Mucosa of gallbladder (tissue), 1 donor: Measurements from ENCODE around the gene P2RX1. TPM values are rescaled to one million over a fixed set of nuclear protein-coding genes. Genes with fewer than 3 reads are reported as not detected.

Experiments used
- DNase-seq: peaks from one replicate; pipeline ENCODE4 v3.0.0-alpha.2; 2020; ENCODE audit warnings: low spot score
- total RNA-seq: library from RNA; stranded (reverse); gene quantifications from one replicate; pipeline ENCODE4 v1.2.1, GENCODE V29; 2021
- donor health status: DM: no; HTN: no; CAD: no.

P2RX1 gene
- total RNA-seq, 1 donor from 2014 or later: 2.8 TPM

DNA sequence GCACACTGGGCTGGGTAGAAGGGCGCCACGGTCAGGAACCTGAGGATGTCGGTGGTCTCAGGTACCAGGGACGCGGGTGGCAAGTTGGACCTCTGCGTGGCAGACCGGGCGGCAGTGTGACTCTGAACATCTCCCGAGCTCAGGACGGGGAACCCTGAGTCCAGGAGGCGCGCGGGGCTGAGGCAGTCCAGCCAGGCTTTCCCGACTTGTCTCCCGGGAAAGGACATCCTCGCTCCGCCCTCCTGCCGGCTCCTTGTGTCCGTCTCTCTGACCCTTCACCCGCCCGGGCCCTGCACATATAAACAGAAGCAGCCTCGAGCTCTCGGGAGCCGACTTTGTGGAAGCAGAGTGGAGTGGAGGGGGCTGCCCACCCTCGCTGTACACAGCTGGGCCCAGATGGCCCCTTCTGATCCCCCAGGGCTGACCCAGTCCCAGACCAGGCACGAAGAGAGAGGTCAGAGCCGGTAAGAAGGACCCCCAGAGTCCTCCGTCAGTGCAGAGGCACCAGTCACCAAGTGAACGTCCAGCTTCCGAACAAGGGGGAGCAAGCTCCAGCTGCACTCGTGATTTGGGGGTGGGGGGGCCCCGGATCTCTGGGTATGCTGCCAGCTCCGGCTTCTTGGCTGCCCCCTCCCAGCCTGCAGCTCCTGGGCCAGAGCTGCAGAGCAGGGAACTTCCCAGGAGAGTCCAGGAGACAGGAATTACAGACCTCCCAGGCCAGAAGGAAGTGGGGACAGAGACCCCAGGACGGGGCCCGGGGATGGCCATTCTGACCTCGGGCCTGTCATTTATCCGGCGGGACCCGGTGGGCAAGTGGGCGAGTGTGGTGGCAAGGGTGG is 8.5 kb upstream of the P2RX1 start:
- DNase-seq: no peak

DNA sequence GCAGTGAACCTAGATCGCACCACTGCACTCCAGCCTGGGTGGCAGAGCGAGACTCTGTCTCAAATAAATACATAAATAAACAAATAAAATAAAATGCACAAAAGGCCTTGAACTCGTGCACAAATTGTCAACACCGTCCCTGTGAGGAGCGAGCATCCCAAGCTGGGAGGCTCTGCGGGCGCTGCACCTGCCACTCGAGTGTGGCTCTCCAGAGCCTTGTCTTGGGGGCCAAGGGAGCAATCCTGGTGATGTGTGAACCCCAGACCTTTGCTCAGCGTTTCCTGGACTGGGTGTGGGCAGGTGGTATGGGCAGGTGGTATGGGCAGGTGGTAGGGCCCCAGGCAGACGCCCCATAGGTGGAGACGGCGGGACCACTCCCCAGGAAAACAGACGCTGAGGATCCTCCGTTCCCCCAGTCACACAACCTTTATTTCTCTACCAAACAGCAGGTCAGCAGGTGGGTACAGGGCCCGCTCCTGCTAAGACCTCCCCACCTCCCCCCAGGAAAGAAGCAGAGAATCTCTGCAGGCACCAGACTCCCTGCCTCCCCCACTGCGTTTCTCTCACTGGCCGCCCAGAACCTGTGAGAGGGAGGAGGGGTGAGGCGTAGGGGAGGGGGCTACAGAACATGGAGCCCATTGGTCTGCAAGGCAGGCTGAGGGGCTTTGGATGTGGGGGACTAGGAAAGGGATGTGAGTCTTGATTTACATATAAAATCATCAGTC is 7.4 kb upstream of the P2RX1 start:
- DNase-seq: no peak

DNA sequence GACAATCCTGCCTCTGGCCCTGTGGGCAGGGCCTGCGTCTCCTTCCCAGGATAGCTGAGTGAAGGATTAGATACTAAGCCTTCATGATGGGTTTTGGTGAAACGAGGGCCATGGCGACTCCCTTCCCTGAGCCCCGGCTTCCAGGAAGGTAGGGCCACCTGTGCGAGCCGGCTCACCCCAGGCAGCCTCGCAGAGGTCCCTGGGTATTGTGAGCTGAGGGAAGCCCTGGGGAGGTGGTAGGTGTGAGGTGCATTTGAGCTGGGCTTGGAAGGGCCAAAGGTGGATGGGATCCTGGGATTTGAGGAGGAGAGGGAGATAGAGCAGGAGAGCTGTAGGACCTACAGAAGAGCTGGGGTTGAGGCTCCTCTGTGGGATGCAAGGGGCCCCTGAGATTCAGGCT is 6.5 kb upstream of the P2RX1 start:
- no peak for DNase-seq

DNA sequence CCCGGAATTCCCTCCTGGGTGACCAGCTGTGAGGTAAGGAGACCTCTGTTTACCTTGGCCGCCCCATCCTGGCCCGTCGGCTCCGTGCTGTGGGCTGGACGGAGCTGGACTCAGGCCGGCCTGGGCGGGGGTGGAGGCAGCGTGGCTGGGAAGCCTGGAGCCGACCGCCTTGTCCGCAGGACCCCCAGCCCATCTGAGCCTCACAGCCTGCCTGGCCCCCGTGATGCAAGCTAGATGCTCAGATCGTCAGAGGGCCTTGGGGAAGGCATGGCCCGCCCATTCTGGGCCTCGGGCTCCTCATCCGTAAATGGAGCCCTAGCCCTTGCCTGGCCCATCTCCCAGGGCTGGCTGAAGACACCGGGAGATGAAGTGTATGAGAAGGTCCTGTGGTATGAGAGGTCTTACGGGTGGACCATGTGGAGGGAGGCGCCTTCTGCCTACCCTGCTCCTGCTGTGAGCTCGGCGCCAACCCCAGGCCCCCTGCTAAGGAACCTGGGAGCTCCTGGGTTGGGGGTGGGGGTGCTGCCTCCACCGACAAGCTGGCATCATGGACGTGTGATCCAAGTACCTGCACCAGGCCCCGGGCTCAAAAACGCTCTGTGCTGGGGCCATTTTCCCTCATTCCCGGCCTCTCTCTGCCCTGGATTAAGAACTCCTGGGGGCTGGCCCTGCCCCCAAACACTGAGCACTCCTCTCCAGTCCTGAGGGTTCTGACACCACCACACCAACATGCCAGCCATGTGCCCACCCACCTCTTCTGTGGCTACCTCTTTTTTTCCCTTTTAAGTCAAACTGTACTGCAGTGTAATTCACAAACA is 5.4 kb upstream of the P2RX1 start:
- DNase-seq: no peak

DNA sequence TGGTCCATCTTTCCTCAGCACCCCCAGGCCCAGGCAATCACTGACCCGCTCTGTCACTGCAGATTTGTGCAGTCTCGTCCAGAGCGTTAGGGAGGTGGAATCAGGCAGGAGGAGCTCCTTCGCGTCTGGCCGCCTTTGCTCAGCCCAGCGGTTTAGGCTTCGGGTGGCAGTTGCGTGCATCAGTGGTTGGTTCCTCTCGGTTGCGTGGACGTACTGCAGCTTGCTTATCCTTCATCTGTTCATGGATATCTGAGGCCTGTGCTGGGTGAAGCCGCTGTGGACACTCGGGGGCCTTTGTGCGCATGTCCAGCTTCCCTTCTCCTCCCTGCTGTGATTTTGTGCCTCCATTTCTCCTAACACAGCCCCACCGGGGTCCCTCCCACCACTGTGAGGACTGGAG is 4.7 kb upstream of the P2RX1 start:
- no peak for DNase-seq

DNA sequence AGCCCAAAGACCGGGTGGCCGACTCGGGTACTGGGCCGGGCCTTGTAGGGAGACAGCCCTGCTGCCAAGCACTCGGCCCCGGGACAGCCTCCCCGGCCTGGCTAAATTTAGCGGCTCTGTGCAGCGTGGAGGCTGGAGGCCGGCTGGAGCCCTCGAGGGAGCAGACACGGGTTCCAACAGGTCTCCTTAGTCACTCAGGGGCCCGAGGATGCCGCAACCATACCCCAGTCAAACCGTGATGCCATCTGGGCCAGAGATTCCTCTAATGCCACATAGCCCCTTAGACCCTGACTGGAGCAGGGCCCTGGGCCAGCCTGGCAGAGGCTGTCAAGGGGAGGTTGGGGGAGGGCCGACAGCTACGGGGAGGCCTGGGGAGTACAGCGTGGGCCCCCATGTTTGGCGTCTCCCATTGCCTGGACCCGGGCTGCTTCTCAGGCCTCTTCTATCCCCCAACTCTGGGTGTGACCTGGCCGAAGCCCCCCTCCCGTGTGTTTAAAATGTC is 2.9 kb upstream of the P2RX1 start:
- no peak for DNase-seq

DNA sequence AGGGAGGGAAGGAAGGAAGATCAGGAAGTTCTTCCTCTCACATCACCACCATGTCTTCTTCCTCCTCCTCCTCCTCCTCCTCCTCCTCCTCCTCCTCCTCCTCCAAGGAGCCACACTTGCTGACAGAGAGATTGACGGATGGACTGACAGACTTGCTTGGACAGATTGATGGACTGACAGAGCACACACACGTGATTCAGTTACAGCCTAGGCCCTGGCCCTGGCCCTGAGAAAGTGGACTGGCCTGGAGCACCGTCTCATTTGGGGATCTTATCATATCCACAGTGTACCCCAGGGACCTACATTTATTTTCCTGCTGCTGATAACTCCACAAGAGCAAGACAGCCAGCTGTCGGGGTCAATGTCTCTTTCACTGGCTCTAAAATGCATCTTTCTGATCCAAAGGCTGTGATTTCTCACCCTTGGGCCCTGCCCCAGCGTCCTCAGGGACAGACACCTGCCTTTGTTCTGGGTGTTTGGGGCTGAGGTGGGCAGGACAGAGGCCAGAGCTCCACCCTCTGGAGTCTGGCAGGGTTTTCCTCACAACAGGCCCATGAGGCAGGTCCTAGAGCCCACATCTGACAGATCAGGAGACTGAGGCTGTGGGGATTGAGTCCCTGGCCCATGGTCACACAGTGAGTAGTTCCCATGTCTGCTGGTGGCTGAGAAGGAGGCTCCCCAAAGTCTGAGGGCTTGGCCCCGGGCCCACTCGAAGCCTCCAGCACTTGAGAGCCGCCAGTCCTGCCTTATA is 2.3 kb upstream of the P2RX1 start:
- DNase-seq: no peak

DNA sequence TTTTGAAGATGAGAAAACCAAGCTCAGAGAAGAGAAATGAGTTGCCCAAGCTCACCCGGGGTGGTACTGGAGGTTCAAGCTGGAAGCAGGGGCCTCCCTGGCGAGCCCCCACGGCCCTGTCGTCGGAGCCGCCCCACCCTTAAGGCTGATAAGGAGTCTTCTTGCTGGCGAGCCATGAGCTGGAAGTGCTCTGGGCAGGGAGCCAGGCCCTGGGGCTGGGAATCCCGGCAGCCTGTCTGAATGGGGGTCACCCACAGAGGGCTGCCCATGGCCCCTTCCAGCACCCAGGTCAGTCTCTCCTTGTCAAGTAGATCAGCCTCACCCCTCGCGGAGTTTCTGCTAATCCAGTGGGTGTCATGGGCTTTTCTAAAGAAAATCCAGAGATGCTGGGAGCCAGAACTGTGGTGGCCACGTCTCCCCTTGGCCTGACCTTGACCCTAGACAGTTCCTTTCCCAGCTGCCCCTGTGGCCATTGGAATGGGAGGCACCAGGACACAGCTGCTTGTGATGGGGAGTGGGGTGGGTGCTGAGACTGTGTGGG is 1.2 kb upstream of the P2RX1 start:
- no peak for DNase-seq

DNA sequence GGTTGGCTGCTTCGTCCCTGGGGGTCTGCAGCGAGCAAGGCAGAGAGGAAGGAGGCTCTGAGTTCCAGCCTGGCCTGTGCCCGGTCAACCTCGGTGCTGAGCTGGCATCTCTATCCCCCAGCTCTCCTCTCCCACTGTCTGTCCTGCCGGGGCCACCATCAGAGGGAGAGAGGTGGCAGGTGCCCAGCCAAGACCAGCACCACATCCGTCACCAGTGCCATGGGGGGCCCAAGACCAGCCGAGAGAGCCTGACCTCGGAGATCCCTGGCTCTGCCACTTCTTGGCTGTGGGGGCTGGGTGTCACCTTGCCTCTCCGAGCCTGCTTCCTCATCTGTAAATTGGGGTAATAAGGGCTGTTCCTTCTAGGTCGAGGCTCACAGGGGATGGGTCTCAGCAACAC is 560 bp upstream of the P2RX1 start:
- no peak for DNase-seq

DNA sequence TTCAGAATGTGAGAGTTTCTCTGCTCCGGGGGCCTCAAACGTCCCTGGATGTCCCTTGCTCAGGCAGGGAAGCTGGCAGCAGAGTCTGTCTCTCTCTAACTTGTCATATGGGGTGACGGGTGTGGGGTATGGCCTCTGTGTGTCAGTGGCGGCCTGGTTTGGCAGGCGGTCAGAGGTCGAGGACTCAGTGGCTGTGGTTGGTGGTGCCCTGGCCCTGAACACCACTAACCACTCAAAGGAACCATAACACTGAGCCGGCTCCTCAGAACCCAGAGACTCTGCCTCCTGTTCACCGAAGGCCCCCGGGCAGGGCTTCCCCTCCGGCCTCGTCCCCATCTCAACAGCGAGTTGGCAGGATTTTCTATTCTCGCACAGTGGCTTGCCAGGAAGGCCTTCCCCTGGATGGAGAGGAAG is 677 bp downstream of the P2RX1 start:
- no peak for DNase-seq

DNA sequence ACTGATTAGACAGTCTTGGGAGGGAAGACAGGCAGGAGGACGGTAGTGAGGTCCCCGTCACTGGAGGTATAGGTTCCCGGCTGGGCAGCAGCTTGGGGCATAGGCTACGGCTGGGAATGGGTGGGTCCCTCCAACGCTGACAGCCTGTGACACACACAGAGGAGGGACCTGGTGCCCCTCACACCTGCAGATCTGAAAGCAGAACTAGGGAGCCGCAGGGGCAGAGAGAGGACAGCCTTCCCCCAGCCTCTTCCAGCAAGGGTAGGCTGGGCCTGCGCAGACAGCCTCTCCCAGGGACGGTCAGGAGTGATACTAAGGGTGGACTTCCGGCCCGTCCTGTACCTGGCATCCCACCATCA is 2.0 kb downstream of the P2RX1 start:
- DNase-seq: no peak

DNA sequence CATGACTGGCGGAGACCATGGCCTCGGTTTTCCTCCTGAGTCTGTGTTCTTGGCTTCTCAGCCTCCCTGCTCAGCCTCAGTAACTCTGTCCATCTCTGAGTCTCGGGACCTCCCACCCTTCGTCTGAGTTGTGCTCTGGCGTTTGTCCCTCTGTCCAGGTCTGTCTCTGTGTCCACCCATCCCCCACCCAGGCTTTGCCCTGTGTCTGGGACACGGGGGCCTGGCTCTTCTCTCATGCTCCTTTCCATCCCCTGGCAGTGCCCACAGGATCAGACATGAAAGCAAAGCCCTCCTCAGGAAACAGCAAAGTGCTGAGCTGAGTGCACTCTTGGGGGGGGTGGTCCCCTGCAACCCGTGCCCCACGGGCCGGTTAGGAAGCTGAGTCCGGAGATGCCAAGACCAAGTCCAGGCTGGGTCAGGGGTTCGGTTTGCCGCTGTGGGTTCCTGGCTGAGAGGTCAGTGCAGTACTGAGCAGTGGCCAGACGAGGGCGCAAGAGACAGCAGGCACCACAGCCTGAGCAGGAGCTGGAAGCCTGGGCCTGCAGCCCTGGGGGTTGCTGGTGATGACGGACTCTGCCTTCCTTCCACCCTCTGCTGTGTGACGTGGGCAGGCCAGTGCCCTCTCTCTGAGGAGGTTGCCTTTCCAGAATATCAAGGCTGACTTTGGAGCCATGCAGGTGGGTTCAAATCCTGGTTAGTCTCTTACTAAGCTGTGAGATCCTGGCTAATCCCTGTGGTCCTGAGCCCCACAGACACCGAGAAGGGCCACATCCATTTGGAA is 2.5 kb downstream of the P2RX1 start:
- DNase-seq: peak; percentile 79

DNA sequence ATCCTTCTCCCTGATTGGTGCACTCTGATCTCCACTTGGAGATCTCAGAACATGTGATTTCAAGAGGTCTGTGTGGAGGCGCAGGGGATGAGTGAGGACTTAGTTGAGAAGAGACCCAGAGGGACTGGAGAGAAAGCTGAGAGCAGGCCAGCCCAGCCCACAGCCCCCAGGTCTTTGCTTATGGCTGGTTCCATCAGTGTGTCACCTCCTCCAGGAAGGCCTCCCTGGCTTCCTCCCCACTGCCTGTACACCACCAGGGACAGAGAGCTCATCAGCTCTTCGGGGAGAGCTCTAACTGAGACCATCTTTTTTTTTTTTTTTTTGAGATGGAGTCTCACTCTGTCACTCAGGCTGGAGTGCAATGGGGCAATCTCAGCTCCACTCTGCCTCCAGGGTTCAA is 3.4 kb downstream of the P2RX1 start:
- no peak for DNase-seq

DNA sequence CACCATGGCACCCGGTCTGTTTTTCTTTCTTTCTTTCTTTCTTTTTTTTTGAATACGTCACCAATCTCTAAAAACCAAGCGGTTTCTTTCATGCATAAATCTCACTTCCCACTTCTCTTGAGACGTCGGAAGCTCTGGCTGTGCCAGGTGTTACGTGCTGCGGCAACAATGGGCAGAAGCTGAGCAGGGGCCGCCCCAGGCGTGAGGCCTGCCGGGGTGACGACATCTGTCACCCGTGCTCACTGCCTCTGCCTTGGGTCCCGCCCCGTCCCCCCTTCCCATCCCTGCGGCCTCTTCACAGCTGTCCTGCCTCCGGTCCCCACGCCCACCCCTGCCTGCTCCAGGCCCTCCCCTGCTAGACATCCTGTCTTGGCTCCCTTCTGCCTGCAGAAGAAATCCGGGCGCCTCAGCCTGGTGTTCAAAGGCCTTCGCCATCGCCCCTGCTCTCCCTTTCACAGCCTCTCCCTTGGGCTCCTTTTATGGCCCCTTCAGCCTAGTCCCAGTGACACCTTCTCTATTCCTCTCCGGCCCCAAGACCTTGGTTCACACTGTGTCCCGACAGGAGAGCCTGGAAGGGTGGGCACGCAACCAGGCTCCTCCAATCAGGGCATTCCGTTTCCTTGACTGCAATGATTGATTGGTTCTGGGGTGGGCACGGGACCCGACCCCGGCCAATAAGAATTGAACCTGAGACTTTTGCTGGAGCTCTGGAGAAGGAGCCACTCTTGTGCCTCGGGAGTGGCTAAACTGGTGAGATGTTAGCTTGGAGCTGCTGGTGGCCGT is 4.8 kb downstream of the P2RX1 start:
- no peak for DNase-seq

DNA sequence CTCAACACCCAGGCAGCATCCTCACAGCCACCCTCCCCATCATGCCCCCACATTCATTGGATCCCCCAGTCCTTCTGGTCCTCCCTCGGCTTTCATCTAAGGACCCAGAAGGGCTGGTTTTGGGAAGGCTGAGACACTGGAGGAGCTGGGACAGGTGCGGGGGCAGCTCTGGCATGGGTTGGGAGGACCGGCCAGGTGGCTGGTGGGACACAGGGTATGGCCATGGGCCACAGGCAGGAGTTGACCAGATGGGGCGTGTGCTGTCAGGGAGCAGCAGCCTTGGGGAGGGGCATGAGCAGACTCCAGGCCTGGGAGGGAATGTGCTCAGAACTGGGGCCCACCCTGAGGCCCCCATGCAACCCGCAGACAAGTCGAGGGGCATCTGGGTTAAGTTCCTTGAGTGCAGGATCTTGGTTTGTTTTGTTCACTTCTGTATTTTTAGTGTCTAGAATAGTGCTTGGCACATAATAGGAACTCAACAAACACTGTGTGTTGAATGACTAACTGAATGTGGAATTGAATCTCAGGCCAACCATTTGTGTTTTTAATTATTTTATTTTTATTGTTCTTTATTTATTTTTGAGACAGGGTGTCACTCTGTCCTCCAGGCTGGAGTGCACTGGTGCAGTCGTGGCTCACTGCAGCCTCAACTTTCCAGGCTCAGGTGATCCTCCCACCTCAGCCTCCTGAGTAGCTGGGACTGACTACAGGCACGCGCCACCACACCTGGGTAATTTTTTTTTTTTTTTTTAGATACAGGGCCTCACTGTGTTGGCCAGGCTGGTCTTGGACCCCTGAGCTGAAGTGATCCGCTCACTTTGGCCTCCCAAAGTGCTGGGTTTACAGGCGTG is 5.6 kb downstream of the P2RX1 start:
- DNase-seq: no peak

DNA sequence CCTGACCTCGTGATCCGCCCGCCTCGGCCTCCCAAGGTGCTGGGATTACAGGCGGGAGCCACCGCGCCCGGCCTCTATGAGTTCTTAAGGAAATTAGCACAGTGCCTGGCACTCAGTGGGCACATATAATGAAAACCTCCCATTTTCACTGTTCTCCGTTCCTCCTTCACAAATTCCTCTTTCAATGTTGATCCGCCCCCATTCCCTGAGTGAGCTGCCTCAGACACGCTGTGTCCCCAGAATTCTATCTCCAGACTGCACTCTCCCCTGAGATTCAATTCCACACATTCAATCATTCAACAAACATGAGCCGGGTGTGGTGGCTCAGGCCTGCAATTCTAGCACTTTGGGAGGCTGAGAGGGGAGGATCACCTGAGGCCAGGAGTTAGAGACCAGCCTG is 7.0 kb downstream of the P2RX1 start:
- DNase-seq: no peak

DNA sequence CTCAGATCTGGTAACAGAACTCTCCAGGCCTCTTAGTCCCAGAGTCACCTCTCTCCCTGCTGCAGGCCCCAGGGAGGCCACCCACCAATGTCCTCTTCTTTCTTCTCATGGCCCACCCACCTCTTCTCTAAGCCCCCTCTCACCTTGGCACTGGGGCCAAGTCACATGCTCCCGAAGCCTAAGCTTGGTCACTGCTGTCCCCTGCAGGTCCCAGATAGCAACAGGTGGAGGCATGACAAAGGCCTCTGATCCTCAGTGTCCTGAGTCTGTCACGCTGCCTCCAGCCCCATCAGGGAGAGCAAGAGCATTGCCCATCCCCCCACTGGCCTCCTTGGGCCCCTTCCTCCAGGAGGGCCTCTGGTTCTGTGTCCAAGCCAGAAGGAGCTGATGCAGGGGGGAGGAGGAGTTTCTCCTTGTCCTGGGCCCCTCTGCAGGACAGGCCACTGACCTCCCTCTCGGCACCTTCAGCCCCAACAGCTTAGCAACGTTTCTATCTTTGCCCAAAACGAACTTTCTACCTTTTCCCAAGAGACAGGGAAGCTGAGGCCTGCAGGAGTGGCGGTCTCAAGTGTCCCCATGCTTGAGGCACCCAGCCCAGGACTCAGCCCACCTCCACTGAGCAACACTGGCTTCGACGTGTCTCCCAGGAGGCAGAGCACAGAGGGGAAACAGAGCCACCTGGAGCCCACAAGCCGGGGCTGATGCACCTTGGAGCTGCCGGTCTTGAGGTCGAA is 8.6 kb downstream of the P2RX1 start:
- DNase-seq: no peak

DNA sequence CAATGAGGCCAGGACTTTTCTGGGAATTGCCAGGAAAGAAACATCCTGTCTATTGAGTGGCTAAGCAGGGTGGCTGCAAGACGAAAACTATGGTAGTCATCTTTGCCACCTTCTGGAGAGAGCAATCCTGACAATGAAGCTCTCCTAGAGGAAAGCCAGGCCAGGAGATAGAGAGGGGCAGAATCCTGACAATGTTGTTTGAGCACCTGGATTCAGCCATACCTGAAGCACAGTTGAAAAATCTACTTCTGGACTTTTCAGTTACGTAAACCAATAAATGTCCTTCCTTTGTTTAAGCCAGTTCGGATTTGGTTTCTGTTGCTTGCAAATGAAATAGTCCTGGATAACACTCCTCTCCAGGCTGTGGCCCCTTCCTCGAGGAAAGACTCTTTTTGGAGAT is 9.4 kb downstream of the P2RX1 start:
- DNase-seq: no peak
